ENCODE measurements around the gene SNTB2.

SNTB2 gene

GRCh38 chr16:69179328-69180010 lies 7.5 kb upstream of the SNTB2 start:
- H3K4me3 ChIP-seq (ENCODE audit: low read depth in 1 of 2, low read length in 2 of 2), result no peak overlapping the region
- no peaks in the 10 kb centered on the region for H3K27me3 ChIP-seq (ENCODE audit: control insufficient read depth in 1 of 2, insufficient read depth in 2 of 2, low read length in 2 of 2)
- H3K9me3 ChIP-seq (ENCODE audit: control insufficient read depth in 1 of 2, low read length in 2 of 2), result no peaks in the 10 kb centered on the region
- H3K9ac ChIP-seq (ENCODE audit: low read depth in 1 of 2, low read length in 2 of 2), result peak overlapping the region in 1 of 2 donors; percentile 16
- peaks cover 7 to 12% of the 10 kb centered on the region in 2 donors for H3K4me1 ChIP-seq (ENCODE audit: control insufficient read depth in 1 of 2, insufficient read depth in 2 of 2, low read length in 2 of 2)
- H3K36me3 ChIP-seq (ENCODE audit: control insufficient read depth in 1 of 2, insufficient read depth in 2 of 2, low read length in 2 of 2), result no peaks in the 10 kb centered on the region
- H3K27ac ChIP-seq (ENCODE audit: low read depth, low read length), result no peak overlapping the region

GRCh38 chr16:69180011-69180338 lies 7.0 kb upstream of the SNTB2 start:
- no peaks in the 10 kb centered on the region for H3K27me3 ChIP-seq (ENCODE audit: control insufficient read depth in 1 of 2, insufficient read depth in 2 of 2, low read length in 2 of 2)
- H3K4me3 ChIP-seq (ENCODE audit: low read depth in 1 of 2, low read length in 2 of 2), result no peak overlapping the region
- H3K36me3 ChIP-seq (ENCODE audit: control insufficient read depth in 1 of 2, insufficient read depth in 2 of 2, low read length in 2 of 2), result no peaks in the 10 kb centered on the region
- H3K4me1 ChIP-seq (ENCODE audit: control insufficient read depth in 1 of 2, insufficient read depth in 2 of 2, low read length in 2 of 2), result peaks cover 7 to 12% of the 10 kb centered on the region in 2 donors
- no peak overlapping the region for H3K9ac ChIP-seq (ENCODE audit: low read depth in 1 of 2, low read length in 2 of 2)
- no peaks in the 10 kb centered on the region for H3K9me3 ChIP-seq (ENCODE audit: control insufficient read depth in 1 of 2, low read length in 2 of 2)
- no peak overlapping the region for H3K27ac ChIP-seq (ENCODE audit: low read depth, low read length)

- no peak overlapping the region for H3K27ac ChIP-seq (ENCODE audit: low read depth, low read length)
- H3K4me3 ChIP-seq (ENCODE audit: low read depth in 1 of 2, low read length in 2 of 2), result no peak overlapping the region
- H3K9ac ChIP-seq (ENCODE audit: low read depth in 1 of 2, low read length in 2 of 2), result no peak overlapping the region
Measured at GRCh38 chr16:69182730-69183416, 4.1 kb upstream of the SNTB2 start.

GRCh38 chr16:69187446-69188235 lies 677 bp downstream of the SNTB2 start:
- no peaks in the 10 kb centered on the region for H3K36me3 ChIP-seq (ENCODE audit: control insufficient read depth in 1 of 2, insufficient read depth in 2 of 2, low read length in 2 of 2)
- H3K27me3 ChIP-seq (ENCODE audit: control insufficient read depth in 1 of 2, insufficient read depth in 2 of 2, low read length in 2 of 2), result no peaks in the 10 kb centered on the region
- H3K4me3 ChIP-seq (ENCODE audit: low read depth in 1 of 2, low read length in 2 of 2), result peak overlapping the region; percentile 88
- peak overlapping the region; percentile 39 for H3K27ac ChIP-seq (ENCODE audit: low read depth, low read length)
- peak overlapping the region; percentile 29 to 68 for H3K9ac ChIP-seq (ENCODE audit: low read depth in 1 of 2, low read length in 2 of 2)
- H3K4me1 ChIP-seq (ENCODE audit: control insufficient read depth in 1 of 2, insufficient read depth in 2 of 2, low read length in 2 of 2), result peaks cover 13 to 23% of the 10 kb centered on the region in 2 donors
- no peaks in the 10 kb centered on the region for H3K9me3 ChIP-seq (ENCODE audit: control insufficient read depth in 1 of 2, low read length in 2 of 2)

More at GRCh38 chr16:69182730-69183416, 4.1 kb upstream of the SNTB2 start:
- no peaks in the 10 kb centered on the region for H3K9me3 ChIP-seq (ENCODE audit: control insufficient read depth in 1 of 2, low read length in 2 of 2)
- no peaks in the 10 kb centered on the region for H3K36me3 ChIP-seq (ENCODE audit: control insufficient read depth in 1 of 2, insufficient read depth in 2 of 2, low read length in 2 of 2)
- H3K27me3 ChIP-seq (ENCODE audit: control insufficient read depth in 1 of 2, insufficient read depth in 2 of 2, low read length in 2 of 2), result no peaks in the 10 kb centered on the region
- peaks cover 12 to 15% of the 10 kb centered on the region in 2 donors for H3K4me1 ChIP-seq (ENCODE audit: control insufficient read depth in 1 of 2, insufficient read depth in 2 of 2, low read length in 2 of 2)

- Histone ChIP-seq H3K36me3 (ENCODE audit: control insufficient read depth in 1 of 2, insufficient read depth in 2 of 2, low read length in 2 of 2) (no peaks in the 10 kb centered on the region), H3K27ac (ENCODE audit: low read depth, low read length) (no peak overlapping the region), H3K27me3 (ENCODE audit: control insufficient read depth in 1 of 2, insufficient read depth in 2 of 2, low read length in 2 of 2) (no peaks in the 10 kb centered on the region), H3K4me3 (ENCODE audit: low read depth in 1 of 2, low read length in 2 of 2) (peak overlapping the region; percentile 88), H3K9ac (ENCODE audit: low read depth in 1 of 2, low read length in 2 of 2) (peak overlapping the region; percentile 29 to 63), H3K4me1 (ENCODE audit: control insufficient read depth in 1 of 2, insufficient read depth in 2 of 2, low read length in 2 of 2) (peaks cover 13 to 23% of the 10 kb centered on the region in 2 donors), H3K9me3 (ENCODE audit: control insufficient read depth in 1 of 2, low read length in 2 of 2) (no peaks in the 10 kb centered on the region)
Measured at GRCh38 chr16:69188236-69188549, 1.2 kb downstream of the SNTB2 start.

GRCh38 chr16:69188716-69189115 lies 1.8 kb downstream of the SNTB2 start:
- H3K9me3 ChIP-seq (ENCODE audit: control insufficient read depth in 1 of 2, low read length in 2 of 2), result no peaks in the 10 kb centered on the region
- peaks cover 13 to 23% of the 10 kb centered on the region in 2 donors for H3K4me1 ChIP-seq (ENCODE audit: control insufficient read depth in 1 of 2, insufficient read depth in 2 of 2, low read length in 2 of 2)
- no peaks in the 10 kb centered on the region for H3K36me3 ChIP-seq (ENCODE audit: control insufficient read depth in 1 of 2, insufficient read depth in 2 of 2, low read length in 2 of 2)
- H3K27ac ChIP-seq (ENCODE audit: low read depth, low read length), result no peak overlapping the region
- peak overlapping the region in 1 of 2 donors; percentile 63 for H3K9ac ChIP-seq (ENCODE audit: low read depth in 1 of 2, low read length in 2 of 2)
- H3K4me3 ChIP-seq (ENCODE audit: low read depth in 1 of 2, low read length in 2 of 2), result peak overlapping the region; percentile 88
- H3K27me3 ChIP-seq (ENCODE audit: control insufficient read depth in 1 of 2, insufficient read depth in 2 of 2, low read length in 2 of 2), result no peaks in the 10 kb centered on the region

- no peak overlapping the region for H3K4me3 ChIP-seq (ENCODE audit: low read depth in 1 of 2, low read length in 2 of 2)
- no peaks in the 10 kb centered on the region for H3K27me3 ChIP-seq (ENCODE audit: control insufficient read depth in 1 of 2, insufficient read depth in 2 of 2, low read length in 2 of 2)
- H3K4me1 ChIP-seq (ENCODE audit: control insufficient read depth in 1 of 2, insufficient read depth in 2 of 2, low read length in 2 of 2), result peaks cover 13 to 23% of the 10 kb centered on the region in 2 donors
- no peak overlapping the region for H3K9ac ChIP-seq (ENCODE audit: low read depth in 1 of 2, low read length in 2 of 2)
- H3K9me3 ChIP-seq (ENCODE audit: control insufficient read depth in 1 of 2, low read length in 2 of 2), result no peaks in the 10 kb centered on the region
- H3K27ac ChIP-seq (ENCODE audit: low read depth, low read length), result no peak overlapping the region
- H3K36me3 ChIP-seq (ENCODE audit: control insufficient read depth in 1 of 2, insufficient read depth in 2 of 2, low read length in 2 of 2), result no peaks in the 10 kb centered on the region
Measured at GRCh38 chr16:69190046-69190588, 3.2 kb downstream of the SNTB2 start.

- Histone ChIP-seq H3K9ac (ENCODE audit: low read depth in 1 of 2, low read length in 2 of 2) (no peak overlapping the region), H3K9me3 (ENCODE audit: control insufficient read depth in 1 of 2, low read length in 2 of 2) (no peaks in the 10 kb centered on the region), H3K4me3 (ENCODE audit: low read depth in 1 of 2, low read length in 2 of 2) (no peak overlapping the region), H3K4me1 (ENCODE audit: control insufficient read depth in 1 of 2, insufficient read depth in 2 of 2, low read length in 2 of 2) (peaks cover 13 to 23% of the 10 kb centered on the region in 2 donors), H3K27me3 (ENCODE audit: control insufficient read depth in 1 of 2, insufficient read depth in 2 of 2, low read length in 2 of 2) (no peaks in the 10 kb centered on the region), H3K27ac (ENCODE audit: low read depth, low read length) (no peak overlapping the region), H3K36me3 (ENCODE audit: control insufficient read depth in 1 of 2, insufficient read depth in 2 of 2, low read length in 2 of 2) (no peaks in the 10 kb centered on the region)
Measured at GRCh38 chr16:69190598-69190997, 3.6 kb downstream of the SNTB2 start.

GRCh38 chr16:69191136-69191535 lies 4.2 kb downstream of the SNTB2 start:
- Histone ChIP-seq H3K36me3 (ENCODE audit: control insufficient read depth in 1 of 2, insufficient read depth in 2 of 2, low read length in 2 of 2) (no peaks in the 10 kb centered on the region), H3K9ac (ENCODE audit: low read depth in 1 of 2, low read length in 2 of 2) (no peak overlapping the region), H3K4me3 (ENCODE audit: low read depth in 1 of 2, low read length in 2 of 2) (no peak overlapping the region), H3K9me3 (ENCODE audit: control insufficient read depth in 1 of 2, low read length in 2 of 2) (no peaks in the 10 kb centered on the region), H3K4me1 (ENCODE audit: control insufficient read depth in 1 of 2, insufficient read depth in 2 of 2, low read length in 2 of 2) (peaks cover 13 to 21% of the 10 kb centered on the region in 2 donors), H3K27ac (ENCODE audit: low read depth, low read length) (no peak overlapping the region), H3K27me3 (ENCODE audit: control insufficient read depth in 1 of 2, insufficient read depth in 2 of 2, low read length in 2 of 2) (no peaks in the 10 kb centered on the region)

GRCh38 chr16:69193855-69194254 lies 6.9 kb downstream of the SNTB2 start:
- no peak overlapping the region for H3K27ac ChIP-seq (ENCODE audit: low read depth, low read length)
- H3K27me3 ChIP-seq (ENCODE audit: control insufficient read depth in 1 of 2, insufficient read depth in 2 of 2, low read length in 2 of 2), result no peaks in the 10 kb centered on the region
- H3K9ac ChIP-seq (ENCODE audit: low read depth in 1 of 2, low read length in 2 of 2), result no peak overlapping the region
- peaks cover 6 to 8% of the 10 kb centered on the region in 2 donors for H3K4me1 ChIP-seq (ENCODE audit: control insufficient read depth in 1 of 2, insufficient read depth in 2 of 2, low read length in 2 of 2)
- no peak overlapping the region for H3K4me3 ChIP-seq (ENCODE audit: low read depth in 1 of 2, low read length in 2 of 2)
- H3K36me3 ChIP-seq (ENCODE audit: control insufficient read depth in 1 of 2, insufficient read depth in 2 of 2, low read length in 2 of 2), result no peaks in the 10 kb centered on the region
- H3K9me3 ChIP-seq (ENCODE audit: control insufficient read depth in 1 of 2, low read length in 2 of 2), result no peaks in the 10 kb centered on the region

Measured in duodenal mucosa (tissue), 2 donors.